H4 (cell line): ENCODE data around the gene ABHD10. TPM values are rescaled to one million over a fixed set of nuclear protein-coding genes. Genes with fewer than 3 reads are reported as not detected.

Experiments used
- DNase-seq: peaks from one replicate; pipeline ENCODE4 v3.0.0-alpha.2; 2015; ENCODE audit warnings: low spot score
- total RNA-seq: library from RNA; depleted of rRNA; stranded (reverse); fragments of >200 nt; shearing (Covaris generic); gene quantifications from 2 replicates; pipeline ENCODE4 v1.2.3, GENCODE V29; 2014

The ABHD10 gene
- total RNA-seq, 1 experiment from 2014 or later = 44.1 TPM

DNA sequence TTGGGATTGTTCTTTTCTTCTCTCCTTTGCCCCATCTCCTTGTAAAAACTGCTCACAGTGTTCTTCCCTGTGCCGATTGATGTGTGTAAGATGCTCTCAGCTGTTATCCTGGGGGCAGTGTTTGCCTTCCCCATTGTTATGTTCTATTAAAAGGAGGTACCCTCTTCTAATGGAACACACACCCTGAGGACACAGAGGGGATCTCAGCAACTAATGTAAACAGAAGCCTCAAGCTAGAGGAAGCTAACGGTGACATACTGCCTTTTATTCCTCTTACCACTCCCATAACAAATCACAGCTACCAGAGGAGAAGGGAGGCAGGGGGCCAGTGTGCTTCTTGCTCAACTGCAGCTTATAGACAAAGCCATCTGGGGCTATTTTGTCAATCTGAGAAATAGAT is 22.1 kb downstream of the ABHD10 start:
- no peak for DNase-seq

DNA sequence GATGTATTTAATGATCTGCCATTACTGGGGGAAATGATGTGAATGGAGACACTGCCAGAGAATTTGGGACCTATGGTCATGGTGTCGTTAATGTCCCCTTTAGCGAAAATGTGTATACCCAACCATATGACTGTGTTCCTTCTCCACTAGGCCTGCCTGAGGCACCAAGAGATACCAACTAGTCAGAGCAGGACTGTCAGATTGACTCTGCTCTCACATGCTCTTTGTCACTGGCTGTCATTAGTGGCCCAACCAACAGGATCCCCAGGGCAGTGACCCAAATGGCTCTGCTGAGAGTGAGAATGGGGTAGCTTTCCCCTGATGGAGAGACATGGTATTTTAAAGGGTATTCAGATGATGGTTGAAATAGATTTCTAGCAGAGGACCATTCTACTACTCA is 22.7 kb downstream of the ABHD10 start:
- DNase-seq = no peak

DNA sequence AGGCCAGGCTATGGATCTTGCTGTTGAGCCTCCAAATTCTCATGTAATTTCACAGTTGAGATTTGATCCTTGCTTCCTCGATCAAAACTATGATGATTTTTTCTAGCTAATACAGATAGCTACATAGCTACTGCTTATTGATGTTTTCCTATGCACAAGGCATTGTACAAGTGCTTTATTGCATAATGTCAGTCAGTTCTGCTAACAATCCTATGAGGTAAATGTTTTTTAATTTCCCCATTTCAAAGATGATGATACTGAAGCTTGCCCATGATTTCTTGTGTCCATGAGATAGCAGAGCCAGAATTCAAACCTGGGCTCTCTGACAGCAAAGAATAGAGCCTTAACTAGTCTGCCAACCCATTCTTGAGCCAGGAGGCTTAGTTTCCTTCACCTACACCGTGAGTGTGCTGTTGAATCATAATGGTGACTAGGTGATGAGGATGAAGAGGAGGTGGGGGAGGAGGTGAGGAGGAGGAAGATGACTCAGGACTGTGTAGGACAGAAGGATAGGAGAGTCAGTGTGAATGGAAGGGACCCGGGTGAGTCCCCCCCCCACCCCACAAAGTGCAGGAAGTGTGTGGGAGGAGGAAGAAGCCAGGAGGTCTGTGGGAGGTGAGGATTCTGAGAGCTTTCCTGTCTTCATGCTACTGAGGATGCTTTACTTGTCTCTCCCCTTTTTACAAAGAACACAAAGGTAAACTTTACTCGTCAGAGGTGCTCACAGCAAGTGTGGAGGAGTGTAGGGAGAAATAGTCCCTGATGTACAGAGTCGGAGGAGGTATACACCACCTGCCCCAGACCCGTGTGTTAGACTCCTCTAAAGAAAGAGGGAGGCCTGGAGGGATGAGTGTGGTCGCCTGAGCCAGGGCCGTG is 23.5 kb downstream of the ABHD10 start:
- no peak for DNase-seq

DNA sequence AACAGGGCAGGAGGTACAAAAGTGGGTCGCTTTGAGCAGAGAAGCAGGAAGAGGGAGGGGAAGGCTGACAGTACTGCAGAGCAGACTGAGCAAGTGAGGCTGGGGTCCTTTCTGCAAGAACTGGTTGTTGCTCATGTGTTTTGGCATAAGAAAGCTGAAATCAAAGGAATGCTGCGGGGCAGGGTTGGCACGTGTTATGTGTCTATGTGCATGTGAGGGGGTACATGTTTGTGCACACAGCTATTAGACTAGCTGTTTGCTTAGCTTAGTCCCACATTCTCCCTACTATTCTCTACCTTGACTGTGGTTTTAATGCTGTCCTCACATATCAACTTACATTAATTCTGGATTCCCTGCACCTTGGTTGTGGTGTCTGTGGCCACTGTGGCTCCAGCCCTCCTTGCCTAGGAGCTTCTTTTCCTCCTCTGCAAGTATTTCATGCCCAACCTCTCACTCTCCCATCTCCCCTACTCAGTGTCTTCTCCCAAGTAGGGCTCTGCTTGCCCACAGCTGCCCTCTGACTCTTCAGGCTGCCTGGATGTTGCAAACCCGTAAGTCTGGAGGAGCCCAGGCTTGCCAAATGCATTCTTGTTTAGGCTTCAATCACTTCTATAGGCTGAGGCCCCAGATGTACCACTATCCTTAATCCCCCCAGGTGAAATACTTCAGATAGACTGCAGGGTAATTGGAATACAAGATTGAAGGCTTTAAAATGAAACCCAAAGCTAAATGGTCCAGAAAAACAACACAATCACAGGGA is 24.7 kb downstream of the ABHD10 start:
- no peak for DNase-seq

DNA sequence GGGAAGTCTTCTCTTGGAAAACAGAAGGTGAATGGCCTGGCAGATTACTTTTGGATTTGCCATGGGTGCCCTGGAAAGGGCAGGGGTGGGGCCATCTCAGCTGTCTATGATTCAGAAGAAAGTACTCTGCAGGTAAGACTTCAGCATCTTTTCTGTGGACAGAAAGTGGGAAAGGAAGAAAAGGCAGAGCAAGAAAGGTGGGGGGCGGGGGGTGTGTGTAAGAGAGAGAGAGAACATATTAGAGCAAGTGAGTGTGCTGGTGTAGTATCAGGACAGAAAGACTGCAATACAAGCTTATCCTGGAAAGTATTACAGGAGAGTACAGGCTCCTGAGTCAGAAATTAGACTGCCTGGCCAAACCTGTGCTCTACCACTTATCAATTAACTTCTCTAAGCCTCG is 25.4 kb downstream of the ABHD10 start:
- DNase-seq = no peak

DNA sequence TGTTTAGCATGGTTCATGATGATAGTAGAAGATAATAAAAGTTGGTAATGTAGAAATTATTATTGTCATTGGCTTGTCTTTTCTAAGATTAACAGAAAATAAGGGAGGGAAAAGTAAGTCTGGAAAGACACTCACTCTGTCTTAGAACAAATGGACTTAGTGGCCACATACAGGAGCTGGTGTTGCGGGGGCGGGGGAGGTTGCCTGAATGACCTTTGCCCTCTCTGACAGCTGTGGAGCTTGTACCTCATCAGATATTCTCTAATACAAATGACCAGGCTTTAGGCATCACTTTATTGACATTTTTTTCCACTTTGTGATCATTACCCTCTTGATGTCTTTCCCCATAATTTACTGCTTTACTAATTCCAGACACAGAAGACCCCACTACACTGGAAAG is 25.8 kb downstream of the ABHD10 start:
- no peak for DNase-seq

DNA sequence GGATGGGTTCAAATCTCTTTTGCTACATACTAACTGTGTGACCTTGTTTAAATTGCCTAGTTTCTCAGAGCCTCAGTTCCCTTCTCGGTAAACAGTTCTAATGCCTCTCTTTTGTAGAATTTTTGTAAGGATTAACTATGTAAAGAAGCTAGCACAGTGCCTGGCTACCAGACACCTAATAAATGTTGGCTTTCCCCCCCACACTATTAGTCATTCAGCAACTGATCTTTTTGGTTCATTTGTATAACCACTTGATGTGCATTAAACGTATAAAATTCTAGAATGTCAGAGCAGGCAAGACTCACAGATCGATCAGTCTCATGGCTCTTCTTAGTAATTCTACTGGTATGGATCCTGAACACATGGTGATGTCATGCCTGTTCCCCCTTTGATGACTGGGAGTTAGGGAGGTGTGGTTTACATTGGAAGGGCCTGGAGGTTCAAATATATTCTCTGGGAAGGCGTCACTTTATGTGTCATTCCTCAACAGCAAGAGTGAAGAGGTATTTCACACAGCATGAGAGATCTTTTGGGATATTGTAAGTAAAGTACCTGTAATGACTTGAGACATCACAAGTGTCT is 26.4 kb downstream of the ABHD10 start:
- DNase-seq = no peak

DNA sequence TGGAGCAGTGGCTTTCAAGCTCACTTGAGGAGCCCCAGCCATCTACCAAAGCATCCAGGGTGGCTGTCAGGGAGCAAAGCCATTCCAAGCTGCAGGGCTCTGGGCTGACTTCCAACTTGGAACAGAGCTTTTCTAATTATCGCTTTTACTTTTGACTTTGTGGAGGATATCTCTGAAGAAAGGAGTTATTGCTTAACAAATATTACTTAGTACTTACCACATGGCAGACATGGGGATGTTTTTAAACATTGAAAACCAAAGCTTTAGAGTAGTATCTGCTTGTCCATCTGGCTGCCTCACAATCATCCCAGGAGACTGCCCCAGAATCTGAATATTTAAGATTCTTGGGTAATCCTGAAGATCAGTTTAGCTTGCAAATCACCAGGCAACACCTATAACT is 28.8 kb downstream of the ABHD10 start:
- no peak for DNase-seq

DNA sequence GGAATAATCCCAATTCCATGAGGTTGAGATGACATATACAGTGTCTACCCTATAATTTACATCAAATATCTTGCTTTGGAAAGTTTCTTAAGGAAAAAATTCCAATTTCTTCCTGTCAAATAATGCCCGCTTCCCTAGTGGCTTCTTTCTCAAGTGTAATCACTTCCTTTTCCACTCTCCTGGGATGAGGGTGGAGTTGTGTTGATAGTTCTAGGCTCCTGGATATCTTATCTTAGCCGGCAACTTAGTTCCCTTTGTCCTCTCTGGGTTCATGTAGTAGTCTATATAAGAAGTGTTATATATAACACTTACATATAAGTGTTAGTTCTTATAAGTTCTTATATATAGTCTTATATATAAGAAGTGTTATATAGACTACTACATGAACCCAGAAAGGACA is 30.8 kb downstream of the ABHD10 start:
- no peak for DNase-seq

DNA sequence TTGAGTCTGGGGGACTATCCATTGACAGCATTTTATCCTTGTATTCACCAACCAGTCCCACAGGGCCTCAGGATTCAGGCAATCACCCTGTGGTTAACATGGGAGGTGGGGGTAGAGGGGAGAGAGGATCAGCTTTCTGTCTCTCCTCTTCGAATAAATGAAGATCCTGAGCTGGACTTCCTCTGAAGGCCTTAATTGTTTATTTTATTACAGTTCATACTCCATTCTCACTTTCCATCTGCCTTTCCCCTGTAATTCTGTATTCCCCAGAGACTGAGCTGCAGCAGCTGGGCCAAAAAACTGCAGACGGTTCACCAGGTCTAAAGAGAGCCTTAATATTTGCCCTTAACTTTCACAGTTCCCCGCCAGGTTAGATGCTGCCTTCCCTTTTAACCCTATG is 31.8 kb downstream of the ABHD10 start:
- no peak for DNase-seq

DNA sequence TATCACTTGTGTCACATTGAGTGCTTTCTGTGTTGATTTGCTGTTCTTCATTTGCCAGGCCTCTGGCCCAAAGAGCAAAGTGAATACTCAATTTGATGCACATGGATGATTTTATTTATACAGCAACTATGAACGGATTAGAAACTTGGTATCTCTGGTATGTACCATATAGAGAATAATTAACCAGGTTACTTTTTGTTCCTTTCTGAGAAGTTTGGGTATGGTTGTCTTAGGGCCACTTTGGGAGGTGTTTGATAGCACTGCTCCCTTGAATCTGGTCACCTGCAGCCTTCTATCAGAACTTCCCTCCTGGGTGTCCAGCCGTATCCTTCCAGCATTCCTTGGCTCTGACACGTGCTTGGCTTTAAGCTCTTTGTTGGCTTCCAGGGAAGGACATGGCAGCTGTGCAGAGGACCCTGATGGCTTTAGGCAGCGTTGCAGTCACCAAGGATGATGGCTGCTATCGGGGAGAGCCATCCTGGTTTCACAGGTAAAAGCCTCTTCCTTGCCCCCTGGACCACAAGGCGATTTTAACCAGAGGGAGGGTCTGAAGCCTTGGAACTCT is 32.6 kb downstream of the ABHD10 start:
- DNase-seq = no peak

GRCh38 chr3:112012205-112012992 is 33.6 kb downstream of the ABHD10 start:
- no peak for DNase-seq

DNA sequence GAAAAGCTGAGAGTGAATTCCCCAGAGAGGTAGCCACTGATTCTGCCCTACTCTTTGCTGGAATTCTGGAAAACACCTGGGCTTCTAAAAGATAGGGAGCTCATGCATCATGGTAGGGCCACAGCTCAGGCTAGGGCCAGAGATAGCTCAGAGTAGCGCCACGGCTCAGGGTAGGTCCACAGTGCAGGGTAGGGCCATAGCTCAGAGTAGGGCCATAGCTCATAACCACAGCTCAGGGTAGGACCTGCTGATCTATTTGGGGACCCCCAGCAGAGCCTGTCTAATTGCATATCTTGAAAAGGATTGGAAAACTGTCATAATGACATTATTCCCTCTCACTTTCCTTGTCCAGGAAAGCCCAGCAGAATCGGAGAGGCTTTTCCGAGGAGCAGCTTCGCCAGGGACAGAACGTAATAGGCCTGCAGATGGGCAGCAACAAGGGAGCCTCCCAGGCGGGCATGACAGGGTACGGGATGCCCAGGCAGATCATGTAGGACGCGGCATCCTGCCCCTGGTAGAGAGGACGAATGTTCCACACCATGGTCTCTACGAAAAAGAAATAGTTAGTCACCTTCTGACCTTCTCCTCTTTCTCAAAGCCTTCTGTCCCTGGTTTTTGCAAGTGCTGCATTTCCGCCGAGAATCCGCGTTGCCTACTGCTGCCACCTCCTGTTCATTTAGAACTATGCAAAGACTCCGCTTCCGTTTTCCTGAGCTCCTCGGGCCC is 34.4 kb downstream of the ABHD10 start:
- DNase-seq = peak; percentile 65

DNA sequence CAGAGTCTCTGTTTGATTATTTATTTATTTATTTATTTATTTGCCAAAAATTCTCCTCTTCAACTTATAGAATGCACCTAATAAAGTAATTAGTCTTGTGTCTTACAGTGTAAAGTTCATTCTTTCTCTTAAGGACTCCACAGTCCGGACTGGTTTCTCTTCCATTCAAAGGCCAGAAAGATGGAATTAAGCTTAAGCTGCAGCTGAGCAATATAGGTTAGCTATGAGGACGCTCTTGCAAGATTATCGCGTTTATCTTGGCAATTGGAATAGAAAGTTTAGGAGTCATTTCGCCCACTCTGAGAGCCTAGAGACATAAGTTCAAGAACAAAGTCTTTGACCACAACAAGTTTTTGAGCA is 34.9 kb downstream of the ABHD10 start:
- DNase-seq = no peak

DNA sequence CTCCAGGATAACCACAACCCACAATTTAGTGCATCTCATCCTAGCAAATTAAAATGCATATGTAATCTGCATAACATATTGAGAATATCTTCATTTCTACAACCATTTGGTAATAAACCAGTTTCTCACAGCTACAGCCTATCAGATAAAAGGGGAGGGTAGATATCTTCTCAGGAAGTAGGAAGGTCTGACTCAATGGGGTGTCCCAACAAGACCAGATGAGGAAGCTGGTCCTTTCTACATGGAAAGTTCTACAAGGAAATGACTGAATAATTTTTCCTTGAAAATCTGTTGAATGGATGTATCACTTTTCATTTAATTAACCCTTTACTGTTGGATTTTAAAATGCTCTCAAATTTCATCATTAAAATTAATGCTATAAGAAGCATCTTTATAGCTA is 38.3 kb downstream of the ABHD10 start:
- no peak for DNase-seq

GRCh38 chr3:112018712-112019111 is 39.9 kb downstream of the ABHD10 start:
- DNase-seq = no peak

DNA sequence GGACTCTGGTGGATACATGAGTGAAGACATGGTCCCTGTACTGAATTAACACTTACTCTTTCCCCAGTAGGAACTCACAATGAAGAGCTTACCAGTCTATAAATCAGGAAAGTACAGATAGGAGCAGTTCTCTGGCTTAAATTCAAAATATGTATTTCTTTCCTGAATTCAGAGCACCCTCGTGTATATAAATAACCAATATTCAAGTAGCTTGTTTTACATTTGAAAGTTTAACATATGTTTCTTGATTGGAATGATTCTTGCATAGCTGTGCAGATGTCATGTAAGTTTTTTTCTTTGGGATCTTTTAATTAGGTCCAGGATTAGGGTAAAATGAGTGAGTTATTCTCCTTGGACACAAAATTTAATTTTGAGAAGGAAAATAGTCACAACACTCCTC is 40.9 kb downstream of the ABHD10 start:
- DNase-seq = no peak

- no peak for DNase-seq
These were observed 41.9 kb downstream of the ABHD10 start for GRCh38 chr3:112020674-112021085.

- DNase-seq = no peak
These were observed 48.3 kb downstream of the ABHD10 start for GRCh38 chr3:112027142-112027541.

- DNase-seq = no peak
These were observed 49.0 kb downstream of the ABHD10 start for GRCh38 chr3:112027826-112028225.

DNA sequence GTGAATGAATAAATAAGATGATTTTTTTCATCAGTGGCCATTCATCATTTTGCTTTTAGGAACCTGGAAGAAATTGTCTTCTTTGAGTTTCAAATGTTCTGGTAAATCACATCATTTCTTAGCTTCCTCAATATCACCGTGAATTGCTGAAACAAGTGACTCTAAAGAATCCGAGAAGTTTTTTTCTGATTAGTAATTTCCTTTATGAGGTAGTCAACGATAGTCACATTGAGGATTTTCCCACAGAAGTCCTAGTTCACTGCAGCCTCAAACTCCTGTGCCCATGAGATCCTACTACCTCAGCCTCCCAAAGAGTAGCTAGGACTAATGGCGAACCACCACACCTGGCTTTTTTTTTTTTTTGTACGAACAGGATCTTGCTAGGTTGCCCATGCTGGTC is 52.1 kb downstream of the ABHD10 start:
- DNase-seq = no peak
